HCT116 (cell line): Measurements from ENCODE around the gene ACP1. TPM values are rescaled to one million over a fixed set of nuclear protein-coding genes. Genes with fewer than 3 reads are reported as not detected.

Experiments used
- ATAC-seq: fragments of 200-7000 bp; cut with Tn5 transposase; 2 replicates; pipeline ENCODE4 v1.9.1; 2020; ENCODE audit warnings: mild to moderate bottlenecking, moderate library complexity
- BruUV-seq: library from RNA; stranded (reverse); fragments of 400-500 nt; replicated peaks from 2 replicates; lab custom pipeline; 2021; lab: Mats Ljungman, UMichigan
- CTCF ChIA-PET: fragments of 300-600 bp; sonication (Branson Sonifier 250); formaldehyde crosslinking; loops from one replicate; lab custom pipeline; 2021; ENCODE audit warnings: antibody characterized with exemption; lab: Charles Lee
- POLR2A ChIA-PET: fragments of 300-600, 350-600 bp; sonication (Branson Sonifier 250); formaldehyde crosslinking; loops from one replicate; lab custom pipeline; 2021; ENCODE audit warnings: antibody characterized with exemption; lab: Charles Lee
- RAD21 ChIA-PET, 2 experiments: fragments of 300-600 bp; sonication (Branson Sonifier 250); formaldehyde crosslinking; loops; one replicate each; lab custom pipeline; 2023; ENCODE audit warnings: low total read pairs in 2 of 2; ENCODE audit not compliant: uncharacterized antibody in 2 of 2, unreplicated experiment in 2 of 2, low non-redundant PET in 1 of 2; lab: Charles Lee
- DNase-seq: peaks from one replicate; pipeline ENCODE4 v3.0.0-alpha.2; 2010; ENCODE audit warnings: low read depth, low spot score
- H2AFZ ChIP-seq: fragments of 200-600 bp; shearing (Covaris generic), sonication (generic); 2 replicates; pipeline ENCODE4 v1.6.1; 2017; ENCODE audit warnings: low read depth, mixed run types, mixed read lengths, antibody characterized with exemption, low read length; ENCODE audit not compliant: poor library complexity, severe bottlenecking
- H3K27ac ChIP-seq: 2 replicates; pipeline ENCODE4 v1.5.1; 2012; ENCODE audit warnings: low read depth, low read length
- H3K27me3 ChIP-seq: fragments of 200-600 bp; sonication (generic); 2 replicates; pipeline ENCODE4 v1.6.1; 2016; ENCODE audit warnings: mixed run types, low read length, mixed read lengths; ENCODE audit not compliant: insufficient read depth
- H3K36me3 ChIP-seq, 2 experiments: fragments of 200-500 bp in 1 of 2; fragments of 200-600 bp in 1 of 2; sonication (Bioruptor generic) in 1 of 2; sonication (generic) in 1 of 2; 2 replicates each; pipeline versions ENCODE4 v1.5.1 to v1.6.1; 2014 to 2016; ENCODE audit warnings: low read length in 2 of 2, inconsistent platforms in 1 of 2, mixed read lengths in 1 of 2, mixed run types in 1 of 2; ENCODE audit not compliant: insufficient read depth in 2 of 2, control insufficient read depth in 1 of 2
- H3K4me1 ChIP-seq, 2 experiments: fragments of 200-600 bp in 1 of 2; sonication (generic) in 1 of 2; 2 replicates each; pipeline versions ENCODE4 v1.5.1 to v1.6.1; 2012 to 2017; ENCODE audit warnings: low read length in 2 of 2, inconsistent platforms in 1 of 2, mild to moderate bottlenecking in 1 of 2, mixed read lengths in 1 of 2, mixed run types in 1 of 2, moderate library complexity in 1 of 2; ENCODE audit not compliant: insufficient read depth in 2 of 2, control insufficient read depth in 1 of 2
- H3K4me2 ChIP-seq: fragments of 200-600 bp; sonication (generic); 2 replicates; pipeline ENCODE4 v1.6.1; 2017; ENCODE audit warnings: mixed run types, low read length, mixed read lengths
- H3K4me3 ChIP-seq, 2 experiments: fragments of 200-600 bp in 1 of 2; sonication (generic) in 1 of 2; replicated peaks in 1 of 2; 2 replicates each; pipeline ENCODE4 v1.5.1; 2011 to 2016; ENCODE audit warnings: low read length in 2 of 2, control low read depth in 1 of 2, low read depth in 1 of 2, mild to moderate bottlenecking in 1 of 2, mixed read lengths in 1 of 2, mixed run types in 1 of 2
- H3K79me2 ChIP-seq: fragments of 200-600 bp; sonication (generic); 2 replicates; pipeline ENCODE4 v1.6.1; 2017; ENCODE audit warnings: mild to moderate bottlenecking, mixed run types, low read length, moderate library complexity, mixed read lengths; ENCODE audit not compliant: insufficient read depth
- H3K9ac ChIP-seq: fragments of 200-600 bp; sonication (generic); 2 replicates; pipeline ENCODE4 v1.6.1; 2016; ENCODE audit warnings: low read length, mixed read lengths
- H3K9me2 ChIP-seq: fragments of 200-600 bp; sonication (generic), shearing (Covaris generic); 2 replicates; pipeline ENCODE4 v1.6.1; 2017; ENCODE audit warnings: mixed run types, mild to moderate bottlenecking, moderate library complexity; ENCODE audit not compliant: insufficient read depth
- H3K9me3 ChIP-seq, 2 experiments: fragments of 200-500 bp in 1 of 2; fragments of 200-600 bp in 1 of 2; sonication (Bioruptor generic) in 1 of 2; sonication (generic) in 1 of 2; 2 replicates each; pipeline ENCODE4 v1.6.1; 2014 to 2017; ENCODE audit warnings: low read length in 2 of 2, mixed read lengths in 2 of 2, inconsistent platforms in 1 of 2, low read depth in 1 of 2, mild to moderate bottlenecking in 1 of 2, mixed run types in 1 of 2, moderate library complexity in 1 of 2; ENCODE audit not compliant: control insufficient read depth in 1 of 2, insufficient read depth in 1 of 2
- H4K20me1 ChIP-seq: fragments of 200-600 bp; sonication (generic), shearing (Covaris generic); 2 replicates; pipeline ENCODE4 v1.6.1; 2017; ENCODE audit warnings: mixed run types, mild to moderate bottlenecking, moderate library complexity; ENCODE audit not compliant: insufficient read depth
- CTCF ChIP-seq, 3 experiments: fragments of 200-600 bp in 1 of 3; sonication (generic) in 1 of 3; IDR thresholded peaks in 2 of 3; conservative IDR thresholded peaks in 1 of 3; 2 replicates each; pipeline ENCODE4 v1.5.1; 2012 to 2017; ENCODE audit warnings: low read depth in 2 of 3, low read length in 2 of 3, antibody characterized with exemption in 1 of 3, borderline replicate concordance in 1 of 3, control low read depth in 1 of 3, mild to moderate bottlenecking in 1 of 3, mixed read lengths in 1 of 3, mixed run types in 1 of 3, moderate library complexity in 1 of 3; ENCODE audit not compliant: insufficient read depth in 1 of 3
- ELF1 ChIP-seq: IDR thresholded peaks from 2 replicates; pipeline ENCODE4 v1.6.1; 2012; ENCODE audit warnings: low read depth, borderline replicate concordance
- EZH2 ChIP-seq: fragments of 200-600 bp; sonication (generic); IDR thresholded peaks from 2 replicates; pipeline ENCODE4 v1.6.1; 2017; ENCODE audit warnings: antibody characterized with exemption, mixed run types
- MAX ChIP-seq: IDR thresholded peaks from 2 replicates; pipeline ENCODE4 v1.6.1; 2012
- POLR2A ChIP-seq: IDR thresholded peaks from 2 replicates; pipeline ENCODE4 v1.7.0; 2011; ENCODE audit warnings: borderline replicate concordance; ENCODE audit not compliant: insufficient read depth, insufficient read length; ENCODE audit errors: extremely low read depth
- POLR2AphosphoS5 ChIP-seq: IDR thresholded peaks from 2 replicates; pipeline ENCODE4 v1.6.1; 2011; ENCODE audit warnings: mild to moderate bottlenecking, low read depth, low read length, moderate library complexity
- RAD21 ChIP-seq: IDR thresholded peaks from 2 replicates; pipeline ENCODE4 v1.6.1; 2012; ENCODE audit warnings: low read depth, mild to moderate bottlenecking
- SIN3A ChIP-seq: IDR thresholded peaks from 2 replicates; pipeline ENCODE4 v1.6.1; 2012; ENCODE audit warnings: low read depth
- SP1 ChIP-seq: IDR thresholded peaks from 2 replicates; pipeline ENCODE4 v1.6.1; 2012; ENCODE audit warnings: low read depth
- SRF ChIP-seq: IDR thresholded peaks from 2 replicates; pipeline ENCODE4 v1.6.1; 2012; ENCODE audit warnings: low read depth
- TCF7L2 ChIP-seq: IDR thresholded peaks from 2 replicates; pipeline ENCODE4 v1.7.0; 2011; ENCODE audit warnings: borderline replicate concordance, inconsistent platforms; ENCODE audit not compliant: insufficient read depth, insufficient read length; ENCODE audit errors: extremely low read depth
- ZFX ChIP-seq: fragments of 450-650 bp; IDR thresholded peaks from 2 replicates; pipeline ENCODE4 v1.6.1; 2017
- intact Hi-C: fragments of 100-400 bp; cut with micrococcal nuclease; formaldehyde crosslinking; loops from 2 replicates; pipeline ENCODE4 v1.10.0; 2022
- total RNA-seq: library from RNA; stranded (reverse); gene quantifications from one replicate; pipeline ENCODE4 v1.2.1, GENCODE V29; 2021; ENCODE audit not compliant: unreplicated experiment
- TF ChIP-seq, protein P1 (sequence below): IDR thresholded peaks from 2 replicates; pipeline ENCODE4 v1.6.1; 2012; ENCODE audit warnings: low read depth

ACP1 gene
- total RNA-seq, 1 experiment from 2014 or later = 113 TPM

DNA sequence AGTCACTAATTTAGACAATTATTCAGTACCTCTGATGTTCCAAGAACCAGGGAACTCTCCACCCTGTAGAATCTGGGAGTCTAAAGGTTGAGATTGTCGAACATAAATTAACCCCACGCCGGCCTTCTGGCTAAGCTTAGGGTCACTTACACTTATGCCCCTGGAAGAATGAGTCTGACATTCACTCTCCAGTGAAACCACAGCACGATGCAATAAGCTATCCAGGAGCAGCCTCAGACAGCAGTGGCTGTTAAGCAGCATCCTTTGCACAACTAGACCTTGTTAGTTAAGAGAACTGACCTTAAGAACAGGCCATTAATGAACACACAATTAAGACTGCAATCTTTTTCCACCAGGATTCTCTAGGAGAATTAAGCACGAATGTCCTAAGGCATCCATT lies 25.9 kb upstream of the ACP1 start:
- no peak overlapping the region for H3K9ac ChIP-seq
- no peak overlapping the region for H3K4me2 ChIP-seq
- no peak for ATAC-seq
- no peak for TF ChIP-seq RAD21
- TF ChIP-seq, protein P1, sequence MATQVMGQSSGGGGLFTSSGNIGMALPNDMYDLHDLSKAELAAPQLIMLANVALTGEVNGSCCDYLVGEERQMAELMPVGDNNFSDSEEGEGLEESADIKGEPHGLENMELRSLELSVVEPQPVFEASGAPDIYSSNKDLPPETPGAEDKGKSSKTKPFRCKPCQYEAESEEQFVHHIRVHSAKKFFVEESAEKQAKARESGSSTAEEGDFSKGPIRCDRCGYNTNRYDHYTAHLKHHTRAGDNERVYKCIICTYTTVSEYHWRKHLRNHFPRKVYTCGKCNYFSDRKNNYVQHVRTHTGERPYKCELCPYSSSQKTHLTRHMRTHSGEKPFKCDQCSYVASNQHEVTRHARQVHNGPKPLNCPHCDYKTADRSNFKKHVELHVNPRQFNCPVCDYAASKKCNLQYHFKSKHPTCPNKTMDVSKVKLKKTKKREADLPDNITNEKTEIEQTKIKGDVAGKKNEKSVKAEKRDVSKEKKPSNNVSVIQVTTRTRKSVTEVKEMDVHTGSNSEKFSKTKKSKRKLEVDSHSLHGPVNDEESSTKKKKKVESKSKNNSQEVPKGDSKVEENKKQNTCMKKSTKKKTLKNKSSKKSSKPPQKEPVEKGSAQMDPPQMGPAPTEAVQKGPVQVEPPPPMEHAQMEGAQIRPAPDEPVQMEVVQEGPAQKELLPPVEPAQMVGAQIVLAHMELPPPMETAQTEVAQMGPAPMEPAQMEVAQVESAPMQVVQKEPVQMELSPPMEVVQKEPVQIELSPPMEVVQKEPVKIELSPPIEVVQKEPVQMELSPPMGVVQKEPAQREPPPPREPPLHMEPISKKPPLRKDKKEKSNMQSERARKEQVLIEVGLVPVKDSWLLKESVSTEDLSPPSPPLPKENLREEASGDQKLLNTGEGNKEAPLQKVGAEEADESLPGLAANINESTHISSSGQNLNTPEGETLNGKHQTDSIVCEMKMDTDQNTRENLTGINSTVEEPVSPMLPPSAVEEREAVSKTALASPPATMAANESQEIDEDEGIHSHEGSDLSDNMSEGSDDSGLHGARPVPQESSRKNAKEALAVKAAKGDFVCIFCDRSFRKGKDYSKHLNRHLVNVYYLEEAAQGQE = no peak
- no peak for TF ChIP-seq MAX
- no peak for TF ChIP-seq ELF1
- TF ChIP-seq EZH2 = no peak
- TF ChIP-seq SIN3A = no peak
- no peak for TF ChIP-seq POLR2AphosphoS5
- TF ChIP-seq ZFX = no peak
- TF ChIP-seq POLR2A = no peak
- no peak for TF ChIP-seq SP1
- no peak for TF ChIP-seq TCF7L2
- no peak for TF ChIP-seq SRF
- TF ChIP-seq CTCF (IDR thresholded peaks at IDR 0.05 in 2 of 3, conservative IDR thresholded peaks at IDR 0.05 in 1 of 3; ENCODE audit: borderline replicate concordance in 1 of 3, insufficient read depth in 1 of 3, low read depth in 2 of 3, low read length in 2 of 3) = no peak
- POLR2A ChIA-PET = no interaction called here
- H3K27me3 ChIP-seq = no peaks in the 10 kb centered on the region
- H3K4me1 ChIP-seq = no peaks in the 10 kb centered on the region
- intact Hi-C loops = no loop called here
- H3K9me3 ChIP-seq = no peaks in the 10 kb centered on the region; a peak in 1 of 4 replicates
- no peaks in the 10 kb centered on the region for H4K20me1 ChIP-seq
- no TSS peak for BruUV-seq
- CTCF ChIA-PET = no interaction called here
- RAD21 ChIA-PET = no interaction called here
- no peak overlapping the region for H2AFZ ChIP-seq
- no peaks in the 10 kb centered on the region; a peak in 1 of 4 replicates for H3K36me3 ChIP-seq
- H3K4me3 ChIP-seq = no peak overlapping the region
- H3K27ac ChIP-seq = no peak overlapping the region
- DNase-seq = no peak
- no peaks in the 10 kb centered on the region for H3K9me2 ChIP-seq
- no peaks in the 10 kb centered on the region for H3K79me2 ChIP-seq
